ENCODE results near the gene JAKMIP3.

Gene JAKMIP3

DNA sequence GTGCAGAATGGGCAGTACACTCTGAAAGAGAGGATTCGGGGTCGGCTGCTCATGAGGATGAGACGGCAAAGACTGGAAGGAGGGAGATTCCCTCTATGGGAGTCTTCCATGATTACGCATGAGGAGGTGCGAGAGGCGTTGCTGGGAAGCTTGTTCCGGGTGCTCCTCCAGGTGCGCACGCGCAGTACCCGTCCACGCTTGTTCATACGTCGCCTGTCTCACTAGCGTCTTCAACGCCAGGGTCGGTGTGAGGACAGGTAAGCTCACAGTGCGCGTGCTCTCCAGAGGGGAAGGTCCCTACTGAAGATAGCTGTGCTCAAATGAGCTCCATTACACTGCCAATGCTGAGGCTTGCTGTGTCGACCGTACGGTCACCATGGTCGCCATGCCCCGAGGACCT lies 44.7 kb upstream of the JAKMIP3 start:
- intact Hi-C loops (cut with DNase I; ENCODE audit: low total_unique reads) = no loop called here
- no peak overlapping the region for H3K27ac ChIP-seq
- TF ChIP-seq, protein P1, sequence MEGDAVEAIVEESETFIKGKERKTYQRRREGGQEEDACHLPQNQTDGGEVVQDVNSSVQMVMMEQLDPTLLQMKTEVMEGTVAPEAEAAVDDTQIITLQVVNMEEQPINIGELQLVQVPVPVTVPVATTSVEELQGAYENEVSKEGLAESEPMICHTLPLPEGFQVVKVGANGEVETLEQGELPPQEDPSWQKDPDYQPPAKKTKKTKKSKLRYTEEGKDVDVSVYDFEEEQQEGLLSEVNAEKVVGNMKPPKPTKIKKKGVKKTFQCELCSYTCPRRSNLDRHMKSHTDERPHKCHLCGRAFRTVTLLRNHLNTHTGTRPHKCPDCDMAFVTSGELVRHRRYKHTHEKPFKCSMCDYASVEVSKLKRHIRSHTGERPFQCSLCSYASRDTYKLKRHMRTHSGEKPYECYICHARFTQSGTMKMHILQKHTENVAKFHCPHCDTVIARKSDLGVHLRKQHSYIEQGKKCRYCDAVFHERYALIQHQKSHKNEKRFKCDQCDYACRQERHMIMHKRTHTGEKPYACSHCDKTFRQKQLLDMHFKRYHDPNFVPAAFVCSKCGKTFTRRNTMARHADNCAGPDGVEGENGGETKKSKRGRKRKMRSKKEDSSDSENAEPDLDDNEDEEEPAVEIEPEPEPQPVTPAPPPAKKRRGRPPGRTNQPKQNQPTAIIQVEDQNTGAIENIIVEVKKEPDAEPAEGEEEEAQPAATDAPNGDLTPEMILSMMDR (IDR thresholded peaks at IDR 0.05) = no peak
- H3K36me3 ChIP-seq = no peaks in the 10 kb centered on the region
- no peaks in the 10 kb centered on the region for H3K9me3 ChIP-seq
- no peak for DNase-seq
- H3K4me1 ChIP-seq = peaks cover 0 to 9% (median 4%) of the 10 kb centered on the region in 4 donors
- H3K27me3 ChIP-seq = peaks cover 0 to 32% of the 10 kb centered on the region in 2 donors
- H3K4me3 ChIP-seq = no peak overlapping the region

DNA sequence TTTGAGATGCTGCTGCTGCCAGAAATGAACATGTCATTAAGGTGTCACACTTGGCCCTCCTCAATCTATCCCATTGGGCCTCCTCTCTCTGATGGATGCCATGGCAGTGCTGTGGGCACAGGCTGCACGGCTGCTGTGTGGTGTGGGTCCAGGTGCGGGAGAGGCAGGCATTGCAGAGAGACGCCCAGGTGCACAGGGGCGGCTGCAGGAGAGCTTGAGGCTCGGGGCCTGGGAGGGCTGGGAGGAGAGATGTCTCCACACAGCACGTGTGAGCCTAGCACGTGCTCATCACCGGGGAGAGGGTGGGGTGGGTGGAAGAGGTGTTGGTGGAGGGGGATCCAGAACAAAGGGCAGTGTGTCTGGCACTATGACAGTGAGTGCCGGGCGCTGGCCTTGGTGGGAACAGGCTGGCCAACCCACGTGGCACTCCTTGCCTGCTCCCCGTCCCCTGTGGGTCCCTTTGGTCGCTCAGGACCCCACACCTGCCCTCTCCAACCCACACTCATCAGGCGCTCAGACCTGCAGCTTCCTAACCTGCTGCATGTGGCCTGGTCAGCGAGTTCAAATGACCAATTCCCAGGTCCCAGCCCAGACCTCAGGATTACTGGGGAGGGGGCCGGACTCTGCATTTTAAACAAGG lies 44.1 kb upstream of the JAKMIP3 start:
- Histone ChIP-seq H3K4me1 (peaks cover 0 to 9% (median 4%) of the 10 kb centered on the region in 4 donors), H3K9me3 (no peaks in the 10 kb centered on the region), H3K36me3 (no peaks in the 10 kb centered on the region), H3K4me3 (no peak overlapping the region), H3K27ac (no peak overlapping the region), H3K27me3 (peaks cover 0 to 34% of the 10 kb centered on the region in 2 donors)
- TF ChIP-seq, protein P1 (IDR thresholded peaks at IDR 0.05) = no peak
- DNase-seq = no peak
- intact Hi-C loops (cut with DNase I; ENCODE audit: low total_unique reads) = no loop called here

DNA sequence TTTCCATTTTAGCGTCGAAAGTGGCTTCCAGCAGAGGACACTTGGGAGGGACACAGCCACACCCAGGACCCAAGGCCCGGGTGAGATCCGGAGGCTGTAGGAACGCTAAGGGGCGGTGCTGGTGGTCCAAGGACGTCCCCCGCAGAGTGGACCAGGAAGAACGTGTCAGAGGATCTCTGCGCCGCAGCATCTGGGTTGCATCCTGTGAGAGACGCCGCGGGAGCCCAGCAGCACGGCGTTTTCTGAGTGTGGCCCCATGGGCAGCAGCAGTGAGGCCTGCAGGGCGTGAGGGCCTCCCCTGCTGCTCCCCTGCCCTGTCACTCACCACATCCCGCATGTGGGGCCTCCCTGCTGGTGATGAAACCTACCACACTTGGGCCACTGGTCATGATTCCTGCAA lies 43.5 kb upstream of the JAKMIP3 start:
- intact Hi-C loops (cut with DNase I; ENCODE audit: low total_unique reads) = no loop called here
- H3K4me1 ChIP-seq = peaks cover 0 to 9% (median 4%) of the 10 kb centered on the region in 4 donors
- H3K27me3 ChIP-seq = peaks cover 0 to 40% of the 10 kb centered on the region in 2 donors
- H3K27ac ChIP-seq = no peak overlapping the region
- no peak overlapping the region for H3K4me3 ChIP-seq
- H3K36me3 ChIP-seq = no peaks in the 10 kb centered on the region
- DNase-seq = no peak
- TF ChIP-seq, protein P1 (IDR thresholded peaks at IDR 0.05) = no peak
- H3K9me3 ChIP-seq = no peaks in the 10 kb centered on the region

DNA sequence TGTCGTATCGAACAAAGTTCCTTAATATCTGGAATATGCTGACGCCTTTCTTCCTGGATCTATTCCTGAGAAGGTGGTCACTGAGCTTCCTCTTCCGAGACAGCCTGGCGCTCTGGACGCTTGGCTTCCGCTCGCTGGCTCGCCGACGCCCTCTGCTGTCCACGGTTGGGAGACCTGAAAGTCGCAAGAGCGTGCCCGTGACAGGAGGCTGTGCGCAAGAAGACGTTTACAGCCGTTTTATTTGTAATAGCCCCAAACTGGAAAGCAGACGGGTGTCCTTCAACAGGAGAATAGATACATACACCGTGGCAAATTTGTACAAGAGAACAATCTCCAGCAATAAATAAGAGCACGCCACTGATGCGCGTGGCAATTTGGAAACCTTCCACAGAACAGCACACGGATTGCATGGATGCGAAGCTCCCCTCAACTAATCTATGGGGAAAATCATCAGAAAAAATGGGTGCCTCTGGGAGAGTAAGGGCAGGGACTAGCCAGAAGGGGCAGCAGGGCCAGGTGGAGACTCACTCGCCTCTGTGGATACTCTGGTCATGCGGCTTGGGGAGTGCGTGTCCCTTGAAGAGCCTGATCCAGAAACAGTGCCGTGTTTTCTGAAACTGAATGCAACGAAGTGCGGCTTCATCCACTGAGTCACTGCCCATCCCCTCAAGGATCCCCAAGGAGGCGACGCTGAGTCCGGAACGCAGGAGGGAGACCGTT lies 42.5 kb upstream of the JAKMIP3 start:
- Histone ChIP-seq H3K4me3 (peak overlapping the region; percentile 4 to 28), H3K27me3 (peaks cover 0 to 47% of the 10 kb centered on the region in 2 donors), H3K27ac (no peak overlapping the region), H3K9me3 (no peaks in the 10 kb centered on the region), H3K36me3 (no peaks in the 10 kb centered on the region), H3K4me1 (peaks cover 0 to 9% (median 4%) of the 10 kb centered on the region in 4 donors)
- TF ChIP-seq, protein P1 (IDR thresholded peaks at IDR 0.05) = peak; percentile 89 to 91
- peak; percentile 66 to 84 for DNase-seq
- intact Hi-C loops (cut with DNase I; ENCODE audit: low total_unique reads) = loop anchor here (1.0 kb wide), 1 partner anchor 138 kb away; no protein-coding TSS in a partner anchor

DNA sequence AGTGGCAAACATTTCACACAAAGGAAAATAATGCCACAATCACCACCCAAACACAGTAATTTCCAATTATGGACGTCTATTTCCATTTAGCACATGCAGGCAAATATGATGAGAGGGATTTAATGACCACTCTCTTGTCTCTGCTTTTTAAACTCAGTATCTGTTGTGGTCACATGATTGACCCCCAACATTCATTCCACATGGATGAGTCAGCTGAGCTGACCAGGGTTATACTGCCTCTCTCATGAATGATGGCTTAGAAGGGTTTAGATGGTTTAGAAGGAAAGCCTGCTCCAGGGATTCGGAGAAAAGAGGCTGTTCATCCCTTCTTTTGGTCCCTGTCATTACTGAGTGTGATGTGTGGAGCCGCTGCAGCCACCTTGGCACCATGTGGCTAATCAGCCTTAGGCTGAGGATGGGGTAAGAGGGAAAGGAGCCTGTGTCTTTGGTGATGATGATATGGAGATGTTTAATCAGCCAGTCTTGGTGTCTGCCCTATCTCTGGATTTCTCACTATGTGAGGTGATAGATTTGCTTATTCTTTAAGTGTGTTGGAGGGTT lies 38.2 kb upstream of the JAKMIP3 start:
- peaks cover 0 to 9% (median 4%) of the 10 kb centered on the region in 4 donors for H3K4me1 ChIP-seq
- DNase-seq = no peak
- no peaks in the 10 kb centered on the region for H3K9me3 ChIP-seq
- TF ChIP-seq, protein P1 (IDR thresholded peaks at IDR 0.05) = no peak
- H3K27ac ChIP-seq = no peak overlapping the region
- no peaks in the 10 kb centered on the region for H3K36me3 ChIP-seq
- no peak overlapping the region for H3K4me3 ChIP-seq
- intact Hi-C loops (cut with DNase I; ENCODE audit: low total_unique reads) = no loop called here
- H3K27me3 ChIP-seq = peaks cover 0 to 66% of the 10 kb centered on the region in 2 donors
